ENCODE data around the gene ZDHHC19.
"Not testable (repeated sequence)": the region's sequence is repeated elsewhere in the genome, so short reads cannot be mapped to it uniquely, and the experiment has no call there.

The ZDHHC19 gene

DNA sequence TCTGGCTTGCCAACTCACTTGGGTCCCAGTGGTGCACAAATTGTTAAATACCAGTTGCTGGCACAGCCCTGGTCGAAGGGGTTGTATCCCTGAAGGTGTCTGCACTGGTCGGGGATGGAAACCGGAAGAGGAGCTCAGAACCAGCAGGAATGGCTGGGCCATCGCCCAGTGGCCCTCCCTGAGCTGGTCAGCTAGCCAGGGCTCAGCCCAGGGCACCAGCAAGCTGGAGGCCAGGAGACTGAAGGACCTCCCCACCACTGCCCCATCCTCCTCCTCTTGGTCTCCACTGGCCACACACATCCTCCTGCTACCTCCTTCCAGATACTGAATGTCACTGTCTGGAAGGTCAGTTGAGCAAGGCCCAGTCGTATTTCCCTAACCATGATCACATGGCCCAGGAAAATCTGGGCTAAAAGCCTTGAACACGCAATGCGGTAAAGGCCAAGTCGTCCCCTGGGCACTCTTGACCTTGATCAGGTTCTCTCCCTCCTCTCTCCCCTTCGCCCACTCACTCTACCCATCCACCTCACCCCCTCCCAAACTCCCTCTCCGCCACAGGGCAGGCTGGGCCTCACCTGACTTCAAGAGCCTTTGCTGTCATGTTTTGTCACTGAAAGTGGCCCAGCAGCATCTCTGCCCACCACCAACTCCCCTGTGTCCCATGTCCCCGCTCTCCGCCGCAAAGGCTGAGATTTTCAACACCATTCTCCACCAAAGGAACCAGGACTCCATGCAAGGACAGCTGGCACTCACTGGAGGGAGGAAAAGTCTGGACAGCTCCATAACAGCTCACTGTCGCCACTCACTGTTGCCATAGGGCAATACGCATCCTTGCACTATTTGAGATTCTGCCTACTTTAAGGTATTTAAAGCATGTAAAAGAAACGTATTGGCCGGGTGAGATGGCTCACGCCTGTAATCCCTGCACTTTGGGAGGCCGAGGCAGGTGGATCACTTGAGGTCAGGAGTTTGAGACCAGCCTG, 12.1 kb downstream of the ZDHHC19 start:
- no peak for DNase-seq

DNA sequence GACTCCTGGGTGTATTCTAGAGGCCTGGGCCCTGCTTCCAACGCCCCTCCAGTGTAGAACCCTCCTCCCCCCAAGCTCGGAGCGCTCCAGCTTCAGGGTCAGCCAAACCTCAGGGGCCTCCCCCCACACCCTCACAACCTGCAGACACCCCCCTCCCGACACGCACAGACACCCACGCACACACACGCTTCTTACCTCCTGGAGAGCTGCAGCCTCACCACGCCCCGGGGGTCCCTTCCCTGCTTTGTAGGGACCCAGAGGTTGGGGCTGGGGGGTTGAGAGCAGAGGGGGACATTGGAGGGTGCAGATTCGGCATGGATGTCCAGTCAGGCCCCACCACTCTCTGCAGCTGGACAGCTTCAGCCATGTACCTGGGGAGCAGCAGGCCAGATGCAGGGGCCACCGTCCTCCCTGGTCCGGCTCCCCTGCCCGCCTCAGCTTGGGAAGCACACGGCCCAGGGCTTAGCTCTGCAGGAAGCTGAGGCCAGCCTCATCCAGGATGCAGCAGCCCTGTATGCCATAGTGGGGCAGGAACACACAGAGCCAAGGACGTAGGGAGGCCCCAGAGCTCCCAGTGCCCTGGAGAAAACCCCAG, 13.0 kb downstream of the ZDHHC19 start:
- DNase-seq: no peak

DNA sequence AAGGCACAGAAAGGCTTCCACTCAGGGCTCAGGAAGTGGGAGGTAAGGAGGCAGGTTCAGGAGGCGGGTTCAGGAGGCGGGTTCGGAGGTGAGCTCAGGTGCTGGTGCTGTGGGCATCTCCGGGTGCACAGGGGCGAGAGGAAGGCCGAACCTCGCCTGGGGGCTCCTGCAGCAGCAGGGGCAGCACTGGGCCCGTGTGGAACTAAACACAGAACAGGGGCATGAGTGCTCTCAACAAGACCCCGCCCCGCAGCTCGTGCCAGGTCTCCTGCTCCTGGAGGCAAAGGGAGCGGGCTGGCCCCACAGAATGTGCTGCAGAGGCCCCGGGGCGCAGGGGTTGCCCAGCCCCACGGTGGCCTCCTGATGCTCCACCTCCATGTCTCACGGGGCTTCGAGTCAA, 13.7 kb downstream of the ZDHHC19 start:
- DNase-seq: no peak

DNA sequence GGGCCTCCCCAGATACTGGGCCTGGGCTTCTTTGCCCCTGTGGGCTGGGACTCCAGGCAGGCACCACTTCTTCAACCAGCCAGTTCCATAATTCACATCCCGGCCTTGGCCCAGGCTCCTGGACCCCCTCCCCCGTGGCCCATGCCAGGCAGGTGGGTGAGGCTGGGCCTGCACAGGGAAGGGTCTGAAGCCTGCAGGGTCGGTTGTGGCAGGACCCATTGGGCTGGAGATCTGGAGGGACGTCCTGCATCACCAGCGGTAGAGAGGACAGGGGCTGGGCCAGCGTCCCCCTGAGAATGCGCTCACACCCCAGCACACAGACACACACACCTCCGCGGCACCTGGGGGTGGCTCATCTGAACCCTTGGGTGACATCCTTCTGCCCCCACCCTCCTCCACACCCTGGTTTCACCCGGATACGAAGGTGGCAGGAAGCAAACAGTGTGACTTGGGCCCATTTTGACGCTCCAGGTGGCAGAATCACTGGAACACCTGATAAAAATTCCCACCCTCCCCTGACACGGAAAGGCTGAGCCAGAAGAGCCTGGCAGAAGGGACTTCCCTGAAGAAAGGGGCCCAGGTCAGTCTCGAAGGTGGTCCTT, 15.4 kb downstream of the ZDHHC19 start:
- DNase-seq: no peak

DNA sequence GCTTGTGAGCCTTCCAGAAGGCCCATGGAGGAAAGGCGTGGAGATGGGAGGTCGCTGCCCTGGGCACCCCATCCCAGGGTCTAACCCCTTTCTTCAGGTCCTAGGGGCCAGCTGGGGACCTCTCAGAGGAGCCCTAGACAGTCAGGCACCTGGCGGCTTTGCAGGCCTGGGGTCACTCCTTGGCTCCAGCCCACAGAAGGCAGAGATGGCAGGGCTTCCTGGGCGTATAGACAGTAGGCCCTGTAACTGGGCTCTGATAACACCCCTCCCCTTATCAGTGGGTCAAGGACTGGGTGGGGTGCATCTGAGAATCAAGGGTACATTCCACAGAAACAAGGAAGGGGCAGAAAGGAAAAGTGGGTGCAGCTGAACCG, 16.7 kb downstream of the ZDHHC19 start:
- DNase-seq: no peak

DNA sequence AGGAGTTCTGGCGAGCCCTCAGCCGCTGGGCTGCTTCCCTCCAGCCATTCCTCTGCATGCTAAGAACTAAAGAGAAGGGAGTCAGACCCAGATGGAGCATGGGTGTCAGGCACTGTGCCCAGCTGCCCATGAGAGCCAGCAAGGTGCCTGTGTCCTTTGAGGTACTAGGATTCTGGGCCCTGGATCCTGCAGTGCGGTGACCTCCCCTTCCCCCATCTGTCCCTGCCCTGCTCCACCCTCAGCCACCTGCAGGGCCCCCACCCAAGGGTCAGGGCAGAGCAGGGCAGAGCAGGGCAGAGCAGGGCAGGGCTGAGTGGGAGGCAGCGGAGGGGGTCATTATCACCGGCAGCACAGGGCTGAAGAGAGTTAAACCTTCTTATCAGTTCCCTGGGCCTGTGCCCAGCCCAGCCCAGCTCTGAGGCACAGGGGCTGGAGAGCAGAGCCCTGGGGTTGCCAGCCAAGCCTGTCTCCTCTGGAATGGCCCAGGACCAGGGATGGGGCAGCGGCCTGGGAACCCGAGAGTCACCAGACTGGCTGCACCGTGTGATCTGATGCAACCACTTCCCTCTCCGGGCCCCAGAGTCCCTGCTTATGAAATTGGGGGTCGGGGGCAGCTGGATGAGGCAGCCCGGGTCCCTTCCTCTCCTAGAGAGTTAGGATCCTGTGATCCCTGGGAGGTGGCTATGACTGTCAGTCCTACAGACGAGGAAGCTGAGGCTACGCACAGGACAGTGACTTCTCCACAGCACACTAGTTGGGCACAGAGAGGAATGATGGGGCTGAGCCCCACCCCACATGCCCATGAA, 17.3 kb downstream of the ZDHHC19 start:
- DNase-seq: no peak

DNA sequence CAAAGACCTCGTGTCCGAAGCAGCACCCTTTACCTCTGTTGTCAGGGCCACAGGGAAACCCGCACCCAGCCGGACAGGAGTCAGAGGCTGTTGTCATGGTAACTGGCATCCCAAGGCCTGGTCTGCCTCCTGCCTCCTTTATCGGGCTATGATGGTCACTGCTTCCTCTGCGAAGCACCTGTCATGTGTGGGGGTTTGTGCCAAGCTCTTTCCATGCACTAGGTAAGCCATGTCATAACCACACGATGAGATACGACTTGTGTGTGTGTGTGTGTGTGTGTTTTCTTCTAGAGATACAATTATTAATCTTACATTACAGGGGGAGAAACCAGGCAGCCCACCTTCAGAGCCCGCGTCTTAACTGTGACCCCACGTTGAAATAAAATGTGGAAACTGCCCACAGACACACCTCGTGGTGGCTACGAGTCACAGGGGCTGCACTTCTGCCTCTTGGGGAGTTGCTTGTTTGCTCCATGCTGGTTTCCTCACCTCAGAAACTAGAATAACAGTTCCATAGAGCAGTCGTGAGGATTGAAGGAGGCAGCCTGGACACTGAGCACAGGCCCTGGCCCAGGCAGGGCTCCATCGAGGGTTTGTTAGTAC, 18.0 kb downstream of the ZDHHC19 start:
- DNase-seq: no peak

DNA sequence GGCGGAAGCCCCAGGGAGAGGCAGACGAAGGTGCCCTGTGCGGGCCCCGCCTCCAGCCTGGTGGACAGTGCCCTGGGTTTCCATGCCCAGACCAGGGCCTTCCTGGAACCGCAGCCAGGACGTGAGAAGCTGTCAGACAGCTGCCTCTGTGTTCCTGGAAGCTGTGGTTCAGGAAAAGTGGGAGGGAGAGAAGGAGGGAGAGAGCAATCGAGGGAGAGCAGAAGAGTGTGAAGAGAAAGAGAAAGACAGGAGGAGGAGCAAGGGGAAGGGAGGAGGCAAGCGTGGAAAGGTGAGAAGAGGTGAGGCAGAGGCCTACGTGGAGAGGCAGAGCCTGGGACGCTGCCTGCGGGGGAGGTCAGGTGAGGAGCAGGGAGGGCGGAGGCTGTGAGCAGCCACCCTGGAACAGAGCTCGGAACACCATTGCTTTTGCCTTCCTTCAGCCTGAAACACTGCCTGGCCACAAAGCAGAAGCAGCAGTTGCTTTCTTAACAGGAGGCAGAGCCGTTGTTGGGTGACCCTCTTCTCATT, 18.6 kb downstream of the ZDHHC19 start:
- DNase-seq: no peak

DNA sequence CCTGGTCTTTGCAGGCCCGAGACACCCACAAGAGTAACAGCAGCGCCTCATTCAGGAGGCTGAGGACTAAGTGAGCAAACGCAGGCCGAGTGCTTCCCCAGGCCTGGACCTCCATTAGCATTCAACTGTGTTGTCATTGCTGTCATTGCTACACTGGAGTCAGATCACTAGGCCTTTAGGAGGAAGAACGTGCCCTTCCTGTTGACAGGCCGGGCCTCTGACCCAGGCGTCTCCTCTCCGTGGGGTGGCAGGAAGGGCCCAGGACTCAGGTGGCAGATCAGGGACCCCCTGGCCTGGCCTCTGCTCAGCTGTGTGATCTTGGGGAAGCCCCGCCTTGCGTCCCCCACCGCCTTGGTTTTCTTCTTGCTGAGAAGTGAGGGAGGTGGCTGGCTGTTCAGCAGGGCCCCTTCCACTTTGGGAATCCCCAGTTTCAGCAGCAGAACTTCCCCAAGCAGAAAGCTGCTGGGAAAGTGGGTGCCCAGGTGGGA, 19.1 kb downstream of the ZDHHC19 start:
- no peak for DNase-seq

DNA sequence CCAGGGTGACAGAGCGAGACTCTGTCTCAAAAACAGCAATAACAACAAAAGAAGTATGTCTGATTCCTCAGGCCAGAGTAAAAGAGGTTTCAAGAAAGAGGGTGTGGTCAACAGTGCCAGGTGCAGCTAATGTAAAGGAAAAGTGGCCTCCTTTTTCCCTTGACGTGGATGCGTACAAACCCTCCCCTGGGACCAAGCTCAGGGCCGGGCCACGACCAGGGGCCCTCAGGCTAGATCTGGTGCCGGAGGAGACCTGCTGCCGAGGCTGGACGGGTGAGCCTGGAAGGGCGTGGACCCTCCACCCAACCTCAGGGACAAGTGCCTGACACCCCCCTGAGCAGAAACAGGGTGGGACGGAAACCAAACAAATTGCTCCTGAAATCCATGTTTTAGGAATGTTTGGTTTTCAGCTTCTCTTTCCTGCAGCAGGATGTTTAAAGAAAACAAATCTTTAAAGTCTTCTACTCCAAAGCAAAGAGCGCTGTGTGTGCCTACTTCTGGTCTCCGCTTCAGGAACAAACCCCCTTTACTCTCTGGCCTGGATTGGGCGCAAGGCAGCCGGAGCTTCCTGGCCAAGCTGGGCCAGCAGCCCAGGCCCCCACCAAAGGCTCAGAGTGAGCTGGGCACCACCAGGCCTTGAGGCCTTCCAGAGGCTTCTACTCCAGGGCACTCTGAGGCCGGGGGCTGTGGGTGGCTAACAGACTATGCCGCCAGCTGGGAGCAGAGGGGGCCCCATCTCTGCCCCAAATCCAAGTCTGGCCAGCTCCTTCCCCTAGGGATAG, 21.4 kb downstream of the ZDHHC19 start:
- DNase-seq: no peak

DNA sequence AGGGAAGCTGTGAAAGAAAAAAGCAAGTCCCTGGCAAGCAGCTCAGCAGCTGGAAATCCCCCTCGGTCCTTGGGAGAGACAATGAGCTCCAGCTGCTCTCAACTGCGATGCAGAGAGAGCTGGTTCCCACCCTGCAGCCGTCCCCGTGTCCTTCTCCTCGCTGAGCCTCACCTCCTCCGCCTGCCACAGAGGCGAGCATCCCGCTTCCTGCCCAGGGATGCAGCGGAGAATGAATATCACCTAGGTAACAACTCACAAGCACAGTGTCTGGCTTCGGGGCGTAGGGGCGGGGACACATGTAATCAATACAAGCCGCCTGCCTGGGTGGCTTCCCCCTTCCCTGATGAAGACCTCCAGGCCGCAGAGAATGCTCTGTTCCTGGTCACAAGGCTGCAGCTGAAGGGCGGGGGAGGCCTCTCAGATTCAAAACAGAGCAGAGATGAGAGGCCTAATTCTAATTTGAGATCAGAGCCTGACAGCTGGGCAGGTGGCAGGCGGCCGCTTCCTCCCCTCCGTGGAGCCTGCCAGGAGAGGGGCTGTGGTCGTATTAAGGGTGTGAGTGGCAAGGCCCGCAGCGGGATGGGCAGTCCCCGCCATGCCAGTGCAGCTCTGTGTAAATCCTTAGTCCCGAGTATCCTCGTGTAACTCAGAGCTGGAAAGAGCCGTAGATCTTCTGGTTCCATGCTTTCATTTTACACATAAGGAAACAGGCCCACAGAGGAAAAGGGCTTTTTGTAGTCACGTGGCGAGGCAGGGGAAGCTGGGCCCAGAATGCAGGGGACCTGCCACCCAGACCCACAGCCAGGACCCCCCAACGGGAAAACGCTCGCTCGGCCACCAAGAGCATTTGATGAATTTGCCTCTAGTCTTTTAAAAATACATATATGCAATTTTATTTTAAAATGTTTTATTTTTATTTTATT, 24.3 kb downstream of the ZDHHC19 start:
- DNase-seq: no peak

DNA sequence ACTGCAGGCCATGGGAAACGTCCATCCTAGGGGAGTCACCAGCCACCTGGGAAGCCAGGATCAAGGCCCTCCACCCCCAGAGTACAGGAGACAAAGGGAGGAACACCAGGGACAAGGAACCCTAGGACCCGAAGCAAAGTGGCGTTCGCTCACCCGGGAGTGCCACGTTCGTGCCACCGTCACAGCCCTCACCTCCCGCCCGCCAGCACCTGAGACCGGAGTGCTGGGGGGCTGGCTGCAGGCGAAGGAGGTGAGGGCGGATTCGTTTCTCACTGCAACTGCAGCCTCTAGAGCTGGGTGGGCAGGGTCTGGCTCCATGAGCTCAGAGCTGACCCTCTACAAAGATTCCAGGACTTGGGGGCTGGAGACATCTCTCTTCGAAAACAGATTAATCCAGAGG, 26.3 kb downstream of the ZDHHC19 start:
- no peak for DNase-seq

DNA sequence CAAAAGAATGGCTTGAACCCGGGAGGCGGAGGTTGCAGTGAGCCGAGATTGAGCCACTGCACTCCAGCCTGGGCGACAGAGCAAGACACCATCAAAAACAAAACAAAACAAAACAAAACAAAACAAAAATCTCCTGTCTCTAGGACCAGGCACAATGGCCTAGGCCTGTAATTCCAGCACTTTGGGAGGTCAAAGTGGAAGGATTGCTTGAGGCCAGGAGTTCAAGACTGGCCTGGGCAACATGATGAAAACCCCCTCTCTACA, 27.1 kb downstream of the ZDHHC19 start:
- DNase-seq: not testable (repeated sequence)

DNA sequence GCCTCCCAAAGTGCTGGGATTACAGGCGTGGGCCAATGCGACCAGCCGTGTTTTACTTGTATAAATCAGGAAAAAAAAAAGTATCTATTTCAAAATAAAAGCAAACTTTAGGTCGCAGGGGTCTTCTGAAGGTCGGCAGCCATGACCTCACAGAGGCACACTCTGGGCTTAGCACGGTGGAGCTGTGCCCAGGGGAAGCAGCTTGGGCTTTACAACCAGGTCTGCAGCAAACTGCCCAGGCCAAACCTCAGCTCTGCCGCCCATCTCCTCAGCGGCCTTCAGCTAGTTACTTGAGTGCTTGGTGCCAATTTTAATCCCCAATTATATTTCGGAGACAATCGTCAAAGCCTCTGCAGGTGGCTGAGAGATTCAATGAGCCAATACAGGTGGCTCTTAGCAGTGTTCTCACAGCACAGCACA, 30.1 kb downstream of the ZDHHC19 start:
- DNase-seq: no peak

DNA sequence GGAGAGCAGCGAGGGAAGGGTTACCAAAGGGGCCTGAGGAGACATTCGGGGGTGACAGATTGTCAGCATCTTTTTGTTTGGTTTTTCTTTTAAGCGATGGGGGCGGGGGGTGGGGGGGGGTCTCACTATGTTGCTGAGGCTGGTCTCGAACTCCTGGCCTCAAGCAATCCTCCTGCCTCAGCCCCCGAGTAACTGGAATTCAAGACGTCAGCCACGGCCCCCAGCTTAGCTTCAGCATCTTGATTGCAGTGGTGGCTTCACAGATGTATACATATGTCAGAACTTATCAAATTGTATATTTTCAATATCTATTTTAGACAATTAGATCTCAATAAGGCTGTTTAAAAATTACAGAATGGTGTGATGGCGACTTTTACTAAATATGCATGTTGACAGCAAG, 30.9 kb downstream of the ZDHHC19 start:
- DNase-seq: no peak

DNA sequence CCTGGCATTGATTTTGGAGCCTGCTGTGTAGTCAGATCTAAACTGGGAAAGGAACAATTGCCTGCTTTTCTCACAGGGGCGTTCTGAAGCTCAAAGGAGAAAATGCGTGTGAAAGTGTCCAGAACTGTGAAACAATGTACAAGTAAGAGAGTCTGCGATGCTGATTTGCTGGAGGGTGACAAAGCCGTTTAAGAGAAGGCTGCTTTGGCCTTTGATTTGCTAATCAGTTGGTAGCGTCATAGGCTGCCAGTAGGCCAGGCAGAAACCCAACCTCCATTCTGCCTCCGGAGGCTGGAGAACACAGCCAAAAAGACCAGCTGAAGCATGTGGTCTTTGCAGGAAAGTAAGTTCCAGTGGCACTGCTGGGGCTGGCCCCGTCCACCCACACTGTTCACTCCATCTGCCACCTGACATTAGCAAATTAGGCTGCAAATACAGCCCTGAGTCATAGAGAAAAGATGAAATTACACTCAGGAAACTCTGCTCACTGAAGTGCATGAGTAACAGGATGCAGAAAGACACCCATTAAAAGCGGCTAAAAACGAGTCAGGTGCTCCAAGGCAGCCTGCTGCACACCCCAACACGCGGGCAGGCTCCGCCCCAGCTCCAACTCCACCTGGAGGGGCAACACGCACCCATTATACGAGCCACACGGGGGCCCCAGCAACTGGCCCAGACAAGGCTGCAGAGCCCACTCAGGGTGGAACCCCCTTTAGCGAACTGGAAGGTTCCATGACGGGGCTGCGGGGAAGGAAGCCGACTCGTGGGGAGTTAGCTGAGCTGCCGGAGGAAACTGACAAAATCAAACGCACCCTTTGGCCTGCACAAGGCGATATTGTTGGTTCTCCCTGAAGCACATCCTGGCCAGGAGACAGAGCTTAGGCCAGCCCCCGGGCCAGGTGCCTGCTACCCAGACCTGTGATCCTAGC, 31.6 kb downstream of the ZDHHC19 start:
- DNase-seq: no peak

DNA sequence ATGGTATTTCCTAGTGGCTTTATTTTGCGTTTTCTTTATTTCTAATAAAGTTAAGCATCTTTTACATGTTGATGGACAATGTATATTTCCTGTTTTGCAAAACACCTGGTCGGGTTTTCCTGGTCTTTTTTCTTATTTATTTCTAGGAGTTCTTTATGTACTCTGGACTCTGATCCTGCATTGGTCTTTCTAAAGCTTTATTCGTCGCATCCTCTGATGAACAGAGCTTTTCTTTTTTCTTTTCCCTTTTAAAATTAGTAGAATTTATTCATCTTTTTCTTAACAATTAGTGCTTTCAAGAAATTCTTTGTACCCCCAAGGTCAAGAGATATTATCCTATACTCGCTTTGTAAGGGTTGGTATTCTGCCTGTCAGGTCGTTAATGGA, 32.2 kb downstream of the ZDHHC19 start:
- no peak for DNase-seq

DNA sequence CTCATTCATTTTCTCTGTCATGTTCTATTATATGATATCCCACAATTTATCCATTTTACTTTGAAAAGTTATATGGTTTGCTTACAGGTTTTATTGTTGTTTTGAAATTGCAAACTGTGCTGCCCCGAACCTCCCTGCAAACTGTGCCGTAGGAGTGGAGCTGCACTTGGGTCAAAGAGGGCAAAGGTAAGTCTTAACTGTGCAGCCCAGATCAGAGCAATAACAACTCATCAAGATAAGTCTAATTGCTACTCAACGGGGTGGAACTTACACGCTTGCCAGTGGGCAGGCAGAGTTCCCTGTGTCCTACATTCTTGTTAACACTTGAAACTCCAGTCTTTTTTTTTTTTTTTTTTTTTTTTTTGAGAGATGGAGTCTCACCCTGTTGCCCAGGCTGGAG, 33.2 kb downstream of the ZDHHC19 start:
- DNase-seq: no peak

DNA sequence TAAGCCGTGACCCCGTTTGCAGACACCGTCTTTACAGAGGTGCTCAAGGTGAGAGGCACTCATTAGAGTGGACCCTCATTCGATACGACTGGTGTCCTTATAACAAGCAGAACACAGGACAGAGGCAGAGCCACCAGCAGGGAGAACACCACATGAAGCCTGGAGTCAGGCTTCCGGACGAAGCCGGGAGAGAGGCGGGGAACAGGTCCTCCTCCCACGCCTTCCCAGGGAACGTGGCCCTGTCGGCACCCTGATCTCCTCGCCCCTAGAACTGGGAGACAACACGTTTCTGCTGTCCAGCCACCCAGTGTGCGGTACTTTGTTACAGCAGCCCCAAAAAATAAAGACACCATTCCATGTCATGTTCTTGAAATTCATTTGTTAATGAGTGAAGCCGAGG, 33.6 kb downstream of the ZDHHC19 start:
- DNase-seq: no peak

DNA sequence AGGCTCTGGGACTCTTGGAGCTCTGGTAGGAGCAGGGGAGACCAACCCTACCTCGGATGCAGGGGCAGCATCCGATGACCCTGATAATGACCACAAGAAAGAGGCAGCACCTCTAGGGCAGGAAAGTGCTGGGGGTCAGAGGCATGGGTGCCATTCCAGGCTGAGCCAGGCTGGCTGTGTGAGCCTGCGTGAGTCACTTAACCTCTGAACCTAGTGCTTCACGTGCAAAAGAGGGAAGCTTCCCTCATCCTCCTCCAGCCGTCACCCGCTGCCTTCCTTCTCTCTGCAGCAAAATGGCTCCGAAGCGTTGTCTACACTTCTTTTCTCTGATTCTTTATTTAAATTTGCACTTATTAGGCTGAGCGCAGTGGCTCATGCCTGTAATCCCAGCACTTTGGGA, 35.5 kb downstream of the ZDHHC19 start:
- DNase-seq: no peak
